MM.1S (cell line): Measurements from ENCODE around the gene SEPTIN5.

ENCODE experiments used
- DNase-seq: peaks from one replicate; pipeline ENCODE4 v3.0.0-alpha.2; 2015
- H2AFZ ChIP-seq: fragments of 300-600 bp; sonication (generic); 2 replicates; pipeline ENCODE4 v1.6.0; 2016; ENCODE audit warnings: antibody characterized with exemption, low read length
- H3F3A ChIP-seq: fragments of 300-600 bp; sonication (generic); 2 replicates; pipeline ENCODE4 v1.6.1; 2016; ENCODE audit warnings: mild to moderate bottlenecking, antibody characterized with exemption, low read length, moderate library complexity, mixed read lengths; ENCODE audit not compliant: insufficient read depth
- H3K27ac ChIP-seq: fragments of 300-600 bp; sonication (generic); 2 replicates; pipeline ENCODE4 v1.5.1; 2016; ENCODE audit warnings: mild to moderate bottlenecking, low read length
- H3K27me3 ChIP-seq: fragments of 300-600 bp; sonication (generic); replicated peaks from 2 replicates; pipeline ENCODE4 v1.6.0; 2016; ENCODE audit warnings: low read length; ENCODE audit not compliant: insufficient read depth
- H3K36me3 ChIP-seq: fragments of 300-600 bp; sonication (generic); replicated peaks from 2 replicates; pipeline ENCODE4 v1.6.1; 2016; ENCODE audit warnings: mild to moderate bottlenecking, low read length, mixed read lengths; ENCODE audit not compliant: insufficient read depth
- H3K4me1 ChIP-seq: fragments of 300-600 bp; sonication (generic); 2 replicates; pipeline ENCODE4 v1.6.1; 2016; ENCODE audit warnings: low read length, mixed read lengths
- H3K4me2 ChIP-seq: fragments of 300-600 bp; sonication (generic); 2 replicates; pipeline ENCODE4 v1.6.0; 2016; ENCODE audit warnings: low read depth, low read length
- H3K4me3 ChIP-seq: fragments of 300-600 bp; sonication (generic); 2 replicates; pipeline ENCODE4 v1.5.1; 2016; ENCODE audit warnings: low read length, mixed read lengths
- H3K79me2 ChIP-seq: fragments of 300-600 bp; sonication (generic); 2 replicates; pipeline ENCODE4 v1.6.1; 2016; ENCODE audit warnings: mixed run types, low read length, mixed read lengths
- H3K9ac ChIP-seq: fragments of 300-600 bp; sonication (generic); 2 replicates; pipeline ENCODE4 v1.6.1; 2016; ENCODE audit warnings: low read length, mixed read lengths
- H3K9me2 ChIP-seq: fragments of 300-600 bp; sonication (generic); replicated peaks from 2 replicates; pipeline ENCODE4 v1.6.1; 2016; ENCODE audit warnings: mild to moderate bottlenecking, low read length, mixed read lengths; ENCODE audit not compliant: insufficient read depth
- H3K9me3 ChIP-seq: fragments of 300-600 bp; sonication (generic); replicated peaks from 2 replicates; pipeline ENCODE4 v1.6.1; 2016; ENCODE audit warnings: mild to moderate bottlenecking, low read length, mixed read lengths; ENCODE audit not compliant: insufficient read depth
- H4K20me1 ChIP-seq: fragments of 300-600 bp; sonication (generic); 2 replicates; pipeline ENCODE4 v1.6.1; 2016; ENCODE audit warnings: mild to moderate bottlenecking, low read length, moderate library complexity, mixed read lengths; ENCODE audit not compliant: insufficient read depth
- EZH2 ChIP-seq: fragments of 300-600 bp; sonication (generic); optimal IDR thresholded peaks from 2 replicates; pipeline ENCODE3; 2017; ENCODE audit warnings: low read depth, mild to moderate bottlenecking, antibody characterized with exemption, low read length, mixed read lengths
- EZH2phosphoT487 ChIP-seq: fragments of 300-600 bp; sonication (generic); IDR thresholded peaks from 2 replicates; pipeline ENCODE4 v1.6.1; 2018; ENCODE audit warnings: antibody characterized with exemption, low read length
- TF ChIP-seq, protein P1 (sequence below): fragments of 300-600 bp; sonication (generic); IDR thresholded peaks from 2 replicates; pipeline ENCODE4 v1.5.1; 2016; ENCODE audit warnings: antibody characterized with exemption, low read length, mixed read lengths

Gene SEPTIN5

DNA sequence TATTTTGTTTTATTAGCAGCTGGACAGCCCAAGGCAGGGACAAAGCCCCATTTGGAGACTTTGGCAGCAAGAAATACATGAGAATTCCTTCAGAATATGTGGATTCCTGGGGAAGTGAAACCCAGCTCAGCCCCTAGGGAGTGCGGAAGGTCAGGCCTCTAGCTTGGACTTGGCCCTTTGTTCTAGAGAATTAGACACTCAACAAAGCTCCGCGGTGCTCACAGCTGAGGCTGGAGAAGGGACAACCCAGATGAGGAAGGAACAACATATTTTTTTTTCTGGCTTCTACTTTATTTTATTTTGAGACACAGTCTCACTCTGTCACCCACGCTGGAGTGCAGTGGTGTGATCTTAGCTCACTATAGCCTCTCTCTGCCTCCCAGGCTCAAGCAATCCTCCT, 44.7 kb upstream of the SEPTIN5 start:
- Histone ChIP-seq H3F3A (no peaks in the 10 kb centered on the region), H2AFZ (no peak overlapping the region), H3K4me2 (no peak overlapping the region), H3K79me2 (no peaks in the 10 kb centered on the region), H3K27me3 (peaks cover 46% of the 10 kb centered on the region), H3K4me3 (no peak overlapping the region), H3K27ac (no peak overlapping the region), H3K9me2 (no peaks in the 10 kb centered on the region), H3K9ac (no peak overlapping the region), H3K4me1 (no peaks in the 10 kb centered on the region), H3K36me3 (no peaks in the 10 kb centered on the region), H3K9me3 (no peaks in the 10 kb centered on the region), H4K20me1 (no peaks in the 10 kb centered on the region)
- no peak for DNase-seq
- TF ChIP-seq EZH2 (no peak), EZH2phosphoT487 (no peak)
- TF ChIP-seq, protein P1, sequence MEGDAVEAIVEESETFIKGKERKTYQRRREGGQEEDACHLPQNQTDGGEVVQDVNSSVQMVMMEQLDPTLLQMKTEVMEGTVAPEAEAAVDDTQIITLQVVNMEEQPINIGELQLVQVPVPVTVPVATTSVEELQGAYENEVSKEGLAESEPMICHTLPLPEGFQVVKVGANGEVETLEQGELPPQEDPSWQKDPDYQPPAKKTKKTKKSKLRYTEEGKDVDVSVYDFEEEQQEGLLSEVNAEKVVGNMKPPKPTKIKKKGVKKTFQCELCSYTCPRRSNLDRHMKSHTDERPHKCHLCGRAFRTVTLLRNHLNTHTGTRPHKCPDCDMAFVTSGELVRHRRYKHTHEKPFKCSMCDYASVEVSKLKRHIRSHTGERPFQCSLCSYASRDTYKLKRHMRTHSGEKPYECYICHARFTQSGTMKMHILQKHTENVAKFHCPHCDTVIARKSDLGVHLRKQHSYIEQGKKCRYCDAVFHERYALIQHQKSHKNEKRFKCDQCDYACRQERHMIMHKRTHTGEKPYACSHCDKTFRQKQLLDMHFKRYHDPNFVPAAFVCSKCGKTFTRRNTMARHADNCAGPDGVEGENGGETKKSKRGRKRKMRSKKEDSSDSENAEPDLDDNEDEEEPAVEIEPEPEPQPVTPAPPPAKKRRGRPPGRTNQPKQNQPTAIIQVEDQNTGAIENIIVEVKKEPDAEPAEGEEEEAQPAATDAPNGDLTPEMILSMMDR, result no peak

DNA sequence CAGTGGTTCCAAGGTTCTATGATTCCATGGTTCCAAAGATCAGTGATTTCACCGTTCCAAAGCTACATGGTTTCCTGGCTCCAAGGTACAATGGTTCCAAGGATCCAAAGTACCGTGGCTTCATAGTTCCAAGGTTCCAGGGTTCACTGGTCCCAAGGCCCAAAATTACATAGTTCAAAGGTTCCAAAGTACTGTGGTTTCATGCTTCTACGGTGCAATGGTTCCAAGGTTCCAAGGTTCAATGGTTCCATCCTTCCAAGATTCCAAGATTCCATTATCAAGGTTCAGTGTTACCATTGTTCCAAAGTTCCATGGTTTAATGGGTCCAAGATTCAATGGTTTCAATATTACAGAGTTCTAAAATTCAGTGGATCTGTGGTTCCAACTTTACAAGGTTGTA, 43.0 kb upstream of the SEPTIN5 start:
- no peak for DNase-seq
- Histone ChIP-seq H3K4me2 (no peak overlapping the region), H2AFZ (no peak overlapping the region), H3K9me3 (no peaks in the 10 kb centered on the region), H3F3A (no peaks in the 10 kb centered on the region), H3K27me3 (peaks cover 46% of the 10 kb centered on the region), H3K79me2 (no peaks in the 10 kb centered on the region), H3K9me2 (no peaks in the 10 kb centered on the region), H3K27ac (no peak overlapping the region), H3K36me3 (no peaks in the 10 kb centered on the region), H3K4me3 (no peak overlapping the region), H4K20me1 (no peaks in the 10 kb centered on the region), H3K4me1 (no peaks in the 10 kb centered on the region), H3K9ac (no peak overlapping the region)
- TF ChIP-seq EZH2 (no peak), EZH2phosphoT487 (no peak)
- TF ChIP-seq, protein P1, result no peak

DNA sequence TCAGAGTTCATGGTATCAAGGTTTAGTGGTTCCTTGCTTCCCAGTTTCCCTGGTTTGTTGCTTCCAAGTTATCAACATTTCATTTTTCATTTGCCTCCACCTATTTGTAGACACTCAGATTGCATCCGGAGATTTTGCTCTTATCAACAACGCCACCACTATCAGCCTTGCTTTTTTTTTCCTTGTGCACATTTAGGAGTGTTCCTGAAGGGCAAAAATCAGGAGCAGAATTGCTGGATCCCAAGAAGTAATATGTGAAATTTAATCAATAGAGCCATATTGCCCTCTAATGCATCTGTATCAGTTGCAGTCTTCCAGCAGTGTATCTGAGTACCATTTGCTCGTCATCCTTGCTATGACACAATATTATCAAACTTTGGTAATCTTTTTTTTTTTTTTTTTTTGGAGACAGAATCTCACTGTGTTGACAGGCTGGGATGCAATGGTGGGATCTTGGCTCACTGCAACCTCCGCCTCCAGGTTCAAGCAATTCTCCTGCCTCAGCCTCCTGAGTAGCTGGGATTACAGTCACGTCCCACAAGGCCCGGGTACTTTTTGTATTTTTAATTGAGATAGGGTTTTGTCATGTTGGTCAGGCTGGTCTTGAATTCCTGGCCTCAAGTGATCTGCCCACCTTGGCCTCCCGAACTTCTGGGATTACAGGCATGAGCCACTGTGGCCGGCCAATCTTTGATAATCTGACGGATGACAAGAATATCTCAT, 42.1 kb upstream of the SEPTIN5 start:
- Histone ChIP-seq H4K20me1 (no peaks in the 10 kb centered on the region), H3K27me3 (peaks cover 38% of the 10 kb centered on the region), H3K9me3 (no peaks in the 10 kb centered on the region), H3K4me3 (no peak overlapping the region), H3K36me3 (no peaks in the 10 kb centered on the region), H3K9ac (no peak overlapping the region), H3K4me2 (no peak overlapping the region), H3K79me2 (no peaks in the 10 kb centered on the region), H3K27ac (no peak overlapping the region), H2AFZ (no peak overlapping the region), H3K9me2 (no peaks in the 10 kb centered on the region), H3F3A (no peaks in the 10 kb centered on the region), H3K4me1 (no peaks in the 10 kb centered on the region)
- no peak for DNase-seq
- no peak for TF ChIP-seq EZH2
- TF ChIP-seq, protein P1, result no peak
- no peak for TF ChIP-seq EZH2phosphoT487
